ACC112 (cell line): ENCODE data around the gene POLR1E.

Experiments used
- H2AFZ ChIP-seq: fragments of 200-600 bp; sonication (generic); one replicate; pipeline ENCODE4 v1.6.0; 2017; ENCODE audit warnings: antibody characterized with exemption, low read length; ENCODE audit not compliant: unreplicated experiment
- H3K27ac ChIP-seq: fragments of 200-600 bp; sonication (generic); 2 replicates; pipeline ENCODE4 v1.5.1; 2014; ENCODE audit warnings: low read depth, mild to moderate bottlenecking, antibody characterized with exemption, low read length, moderate library complexity
- H3K27me3 ChIP-seq: fragments of 200-600 bp; sonication (generic); 2 replicates; pipeline ENCODE4 v1.6.1; 2014; ENCODE audit warnings: mild to moderate bottlenecking, antibody characterized with exemption, low read length, moderate library complexity, mixed read lengths; ENCODE audit not compliant: insufficient read depth
- H3K36me3 ChIP-seq: fragments of 200-600 bp; sonication (generic); 2 replicates; pipeline ENCODE4 v1.6.1; 2016; ENCODE audit warnings: mild to moderate bottlenecking, antibody characterized with exemption, low read length, moderate library complexity, mixed read lengths; ENCODE audit not compliant: insufficient read depth
- H3K4me1 ChIP-seq: fragments of 200-600 bp; sonication (generic); one replicate; pipeline ENCODE4 v1.6.1; 2016; ENCODE audit warnings: low read length, mixed read lengths; ENCODE audit not compliant: insufficient read depth, unreplicated experiment, control insufficient read depth
- H3K4me3 ChIP-seq: fragments of 200-600 bp; sonication (generic); 2 replicates; pipeline ENCODE4 v1.5.1; 2014; ENCODE audit warnings: mild to moderate bottlenecking, low read depth, low read length
- H3K79me2 ChIP-seq: fragments of 200-600 bp; sonication (generic); one replicate; pipeline ENCODE4 v1.6.0; 2016; ENCODE audit warnings: low read length; ENCODE audit not compliant: control insufficient read depth, unreplicated experiment, insufficient read depth

POLR1E gene

DNA sequence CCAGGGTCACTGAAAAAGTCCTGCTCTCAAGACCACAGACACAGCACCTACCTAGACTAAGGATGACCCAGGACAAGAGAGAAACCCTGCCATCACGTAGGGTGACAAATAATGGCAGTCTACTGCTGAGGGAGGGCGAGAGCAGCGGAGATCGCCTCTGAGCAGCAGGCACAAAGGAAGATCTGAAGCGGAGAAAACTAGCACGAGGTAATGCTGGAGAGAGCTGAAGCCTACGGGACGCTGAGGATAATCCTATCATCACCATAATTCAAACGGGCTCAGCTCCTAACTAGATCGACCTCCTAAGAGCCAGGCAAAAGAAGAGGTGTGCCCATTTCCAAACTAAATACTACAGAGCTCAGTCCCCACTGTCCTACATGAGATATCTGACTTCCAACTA, 49.2 kb downstream of the POLR1E start:
- Histone ChIP-seq H3K27me3 (no peaks in the 10 kb centered on the region), H2AFZ (no peak overlapping the region), H3K4me1 (no peaks in the 10 kb centered on the region), H3K4me3 (no peak overlapping the region), H3K36me3 (no peaks in the 10 kb centered on the region), H3K27ac (no peak overlapping the region), H3K79me2 (no peaks in the 10 kb centered on the region)

DNA sequence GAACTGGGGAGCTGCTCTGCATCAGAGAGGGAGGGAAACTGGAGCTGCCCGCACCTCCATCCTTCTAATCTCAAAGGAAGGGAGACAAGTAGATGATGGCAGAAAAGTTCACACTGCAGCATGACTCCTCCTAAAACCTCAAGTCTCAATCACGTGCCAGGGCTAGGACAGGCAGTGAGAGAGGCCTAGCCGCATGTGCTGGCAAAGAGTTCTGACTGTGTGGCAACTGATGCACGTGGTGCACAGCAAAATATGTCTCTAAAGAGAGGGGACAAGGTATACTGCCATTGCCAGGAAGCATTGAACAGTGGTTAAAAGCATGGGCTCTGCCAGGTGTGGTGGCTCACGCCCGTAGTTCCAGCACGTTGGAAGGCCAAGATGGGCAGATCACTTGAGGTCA, 52.4 kb downstream of the POLR1E start:
- H3K4me3 ChIP-seq = no peak overlapping the region
- no peaks in the 10 kb centered on the region for H3K4me1 ChIP-seq
- no peak overlapping the region for H2AFZ ChIP-seq
- no peak overlapping the region for H3K27ac ChIP-seq
- H3K79me2 ChIP-seq = no peaks in the 10 kb centered on the region
- no peaks in the 10 kb centered on the region for H3K27me3 ChIP-seq
- H3K36me3 ChIP-seq = no peaks in the 10 kb centered on the region

DNA sequence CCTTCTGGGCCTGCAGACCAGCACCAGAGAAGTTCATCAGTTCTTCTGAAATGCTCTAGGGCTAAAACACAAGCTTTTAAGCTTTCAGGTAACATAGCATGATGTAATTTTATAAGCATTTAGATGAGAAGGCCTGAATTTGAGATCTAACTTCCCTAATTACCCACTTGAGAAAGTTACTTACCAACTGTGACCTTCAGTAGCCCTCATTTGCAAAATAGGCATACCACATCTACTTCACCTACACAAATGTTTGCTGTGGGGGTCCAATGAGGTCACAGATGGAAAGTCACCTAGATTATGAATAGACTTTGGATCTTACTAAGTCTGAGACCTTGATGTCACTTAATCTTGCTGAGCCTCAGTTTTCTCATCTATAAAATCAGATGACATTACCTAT, 53.9 kb downstream of the POLR1E start:
- H3K4me3 ChIP-seq = no peak overlapping the region
- no peaks in the 10 kb centered on the region for H3K79me2 ChIP-seq
- H3K4me1 ChIP-seq = no peaks in the 10 kb centered on the region
- no peak overlapping the region for H2AFZ ChIP-seq
- H3K36me3 ChIP-seq = no peaks in the 10 kb centered on the region
- no peaks in the 10 kb centered on the region for H3K27me3 ChIP-seq
- no peak overlapping the region for H3K27ac ChIP-seq

DNA sequence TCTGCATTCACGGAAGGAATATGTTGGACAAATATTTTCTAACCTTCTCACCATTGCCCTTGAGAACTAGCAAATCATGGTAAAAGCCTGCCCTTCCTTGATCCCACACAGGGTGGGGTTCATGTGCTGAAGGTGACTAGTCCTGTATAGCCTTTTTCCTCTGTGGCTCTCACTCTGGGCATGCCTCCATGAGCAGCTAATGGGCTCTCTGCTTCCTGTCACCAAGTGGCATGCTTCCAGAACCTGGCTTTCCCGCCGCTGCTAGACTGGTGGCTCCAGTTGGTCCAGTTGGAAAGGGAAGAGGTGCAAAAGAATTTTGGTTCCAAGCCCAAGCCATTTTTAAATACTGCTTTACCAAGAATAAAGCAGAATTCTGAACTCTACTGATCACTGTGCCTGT, 54.9 kb downstream of the POLR1E start:
- H3K4me1 ChIP-seq = no peaks in the 10 kb centered on the region
- H3K27me3 ChIP-seq = no peaks in the 10 kb centered on the region
- H3K79me2 ChIP-seq = no peaks in the 10 kb centered on the region
- no peak overlapping the region for H3K27ac ChIP-seq
- H2AFZ ChIP-seq = no peak overlapping the region
- no peaks in the 10 kb centered on the region for H3K36me3 ChIP-seq
- no peak overlapping the region for H3K4me3 ChIP-seq

DNA sequence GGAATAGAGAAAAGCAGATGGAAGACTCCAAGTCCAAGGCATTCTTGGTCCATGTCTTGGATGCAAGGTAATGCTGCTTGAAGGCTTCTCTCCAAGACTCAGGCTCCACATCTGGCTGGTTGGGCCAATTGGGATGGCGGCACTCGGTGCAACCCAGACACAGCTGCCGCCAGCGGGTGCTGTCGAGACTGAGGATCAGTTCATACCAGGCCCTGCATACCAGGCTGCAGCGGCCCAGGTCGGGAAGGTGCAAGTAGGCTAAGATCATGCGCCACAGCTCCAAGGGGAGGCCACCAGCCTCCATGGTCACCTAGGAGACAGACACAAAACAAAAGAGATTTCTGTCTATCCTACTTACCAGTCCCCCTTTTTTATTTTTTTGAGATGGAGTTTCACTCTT, 55.7 kb downstream of the POLR1E start:
- no peaks in the 10 kb centered on the region for H3K36me3 ChIP-seq
- no peaks in the 10 kb centered on the region for H3K27me3 ChIP-seq

DNA sequence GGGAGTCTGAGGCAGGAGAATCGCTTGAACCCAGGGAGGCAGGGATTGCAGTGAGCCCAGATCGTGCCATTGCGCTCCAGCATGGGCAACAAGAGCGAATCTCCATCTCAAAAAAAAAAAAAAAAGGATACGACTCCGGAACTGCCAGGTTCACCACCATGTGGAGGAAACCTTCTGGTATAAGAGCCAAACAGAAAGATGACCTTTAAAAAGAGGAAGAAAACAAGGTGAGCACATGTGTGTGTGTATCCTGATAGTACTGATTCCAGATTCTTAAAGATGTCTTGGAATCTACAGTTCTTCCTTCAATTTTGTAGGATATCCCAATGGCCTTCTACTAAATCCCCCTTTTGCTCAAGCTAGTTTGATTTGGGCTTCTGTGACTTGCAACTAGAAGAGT, 56.7 kb downstream of the POLR1E start:
- no peaks in the 10 kb centered on the region for H3K4me1 ChIP-seq
- no peak overlapping the region for H3K27ac ChIP-seq
- no peaks in the 10 kb centered on the region for H3K27me3 ChIP-seq
- H3K79me2 ChIP-seq = no peaks in the 10 kb centered on the region
- no peak overlapping the region for H3K4me3 ChIP-seq
- H3K36me3 ChIP-seq = no peaks in the 10 kb centered on the region
- no peak overlapping the region for H2AFZ ChIP-seq

More for the DNA sequence above, 55.7 kb downstream of the POLR1E start:
- H3K79me2 ChIP-seq = no peaks in the 10 kb centered on the region
- H2AFZ ChIP-seq = no peak overlapping the region
- H3K4me1 ChIP-seq = no peaks in the 10 kb centered on the region
- H3K4me3 ChIP-seq = no peak overlapping the region
- no peak overlapping the region for H3K27ac ChIP-seq

DNA sequence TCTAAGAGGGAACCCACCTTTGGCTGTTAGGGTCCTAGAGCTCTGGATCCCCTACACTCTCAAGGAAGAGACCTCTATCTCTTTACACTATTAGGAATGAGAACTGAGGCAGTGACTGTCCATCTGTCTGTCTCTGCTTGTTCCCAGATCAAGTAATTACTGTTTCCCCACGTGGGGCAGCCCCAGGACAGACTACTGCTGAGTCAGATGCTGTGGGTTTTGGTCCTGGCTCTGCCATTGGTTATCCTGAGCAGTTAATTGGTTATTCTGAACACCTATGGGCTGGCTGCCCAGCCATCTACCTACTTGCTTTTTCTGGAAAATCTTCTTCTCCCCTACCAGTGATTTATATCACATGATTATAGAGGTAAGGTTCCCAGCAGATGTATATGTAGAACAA, 57.1 kb downstream of the POLR1E start:
- H3K36me3 ChIP-seq = no peaks in the 10 kb centered on the region
- no peak overlapping the region for H2AFZ ChIP-seq
- no peaks in the 10 kb centered on the region for H3K27me3 ChIP-seq
- H3K4me1 ChIP-seq = no peaks in the 10 kb centered on the region
- H3K79me2 ChIP-seq = no peaks in the 10 kb centered on the region
- no peak overlapping the region for H3K27ac ChIP-seq
- H3K4me3 ChIP-seq = no peak overlapping the region

DNA sequence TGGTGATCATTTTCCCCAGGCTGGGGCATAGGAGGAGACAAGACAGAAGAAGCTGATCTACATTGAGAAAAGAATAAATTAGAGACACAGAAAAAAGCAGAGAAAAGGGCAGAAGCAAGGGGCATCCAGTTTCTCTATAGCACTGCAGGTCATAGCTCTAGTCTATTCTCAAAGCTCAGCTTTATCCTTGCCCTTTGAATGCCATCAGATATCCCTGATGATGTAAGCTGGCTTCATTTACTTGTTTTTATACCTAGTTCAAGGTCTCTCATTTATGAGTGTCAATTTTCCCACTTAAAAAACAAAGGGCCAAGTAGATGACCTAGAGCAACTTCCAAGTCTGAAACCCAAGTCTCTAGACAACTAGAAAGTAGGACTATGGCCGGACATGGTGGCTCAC, 57.7 kb downstream of the POLR1E start:
- Histone ChIP-seq H3K4me1 (no peaks in the 10 kb centered on the region), H3K36me3 (no peaks in the 10 kb centered on the region), H3K4me3 (no peak overlapping the region), H3K27me3 (no peaks in the 10 kb centered on the region), H2AFZ (no peak overlapping the region), H3K79me2 (no peaks in the 10 kb centered on the region), H3K27ac (no peak overlapping the region)

DNA sequence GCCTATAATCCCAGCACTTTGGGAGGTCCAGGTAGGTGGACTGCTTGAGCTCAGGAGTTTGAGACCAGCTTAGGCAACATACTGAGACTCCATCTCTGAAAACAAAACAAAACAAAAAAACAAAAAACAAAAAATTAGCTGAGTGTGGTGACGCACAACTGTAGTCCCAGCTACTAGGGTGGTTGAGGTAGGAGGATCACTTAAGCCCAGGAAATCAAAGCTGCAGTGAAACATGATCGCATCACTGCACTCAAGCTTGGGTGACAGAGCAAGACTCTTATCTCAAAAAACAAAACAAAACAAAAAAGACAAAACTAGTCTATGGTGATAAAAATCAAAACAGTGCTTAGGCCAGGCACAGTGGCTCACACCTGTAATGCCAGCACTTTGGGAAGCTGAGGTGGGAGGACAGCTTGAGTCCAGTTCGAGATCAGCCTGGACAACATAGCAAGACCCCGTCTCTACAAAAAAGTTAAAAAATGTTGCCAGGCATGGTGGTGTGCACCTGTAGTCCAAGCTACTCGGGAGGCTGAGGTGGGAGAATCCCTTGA, 61.7 kb downstream of the POLR1E start:
- Histone ChIP-seq H3K4me3 (no peak overlapping the region), H3K27ac (no peak overlapping the region), H3K4me1 (no peaks in the 10 kb centered on the region), H3K27me3 (no peaks in the 10 kb centered on the region), H3K79me2 (no peaks in the 10 kb centered on the region), H2AFZ (no peak overlapping the region), H3K36me3 (no peaks in the 10 kb centered on the region)

DNA sequence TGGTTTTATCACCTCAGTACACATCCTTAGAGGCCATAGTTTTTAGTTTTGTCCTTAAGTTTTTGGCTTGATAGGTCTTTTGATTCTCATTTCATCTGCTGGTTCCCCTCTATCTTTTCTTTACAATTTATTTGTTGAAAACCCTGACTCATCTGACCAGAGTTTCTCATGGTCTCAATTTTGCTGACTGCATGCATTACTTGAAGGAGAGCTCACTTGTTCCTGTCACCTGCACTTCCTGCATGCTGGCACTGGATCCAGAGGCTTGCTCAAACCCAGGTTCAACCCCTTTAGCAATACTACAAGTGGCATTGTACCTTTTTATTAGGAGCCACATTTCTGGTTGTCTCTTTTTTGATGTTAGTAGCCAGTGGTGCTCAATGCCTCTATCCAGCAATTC, 63.8 kb downstream of the POLR1E start:
- H2AFZ ChIP-seq = no peak overlapping the region
- no peaks in the 10 kb centered on the region for H3K36me3 ChIP-seq
- H3K4me3 ChIP-seq = no peak overlapping the region
- no peaks in the 10 kb centered on the region for H3K27me3 ChIP-seq
- H3K79me2 ChIP-seq = no peaks in the 10 kb centered on the region
- no peak overlapping the region for H3K27ac ChIP-seq
- H3K4me1 ChIP-seq = no peaks in the 10 kb centered on the region

DNA sequence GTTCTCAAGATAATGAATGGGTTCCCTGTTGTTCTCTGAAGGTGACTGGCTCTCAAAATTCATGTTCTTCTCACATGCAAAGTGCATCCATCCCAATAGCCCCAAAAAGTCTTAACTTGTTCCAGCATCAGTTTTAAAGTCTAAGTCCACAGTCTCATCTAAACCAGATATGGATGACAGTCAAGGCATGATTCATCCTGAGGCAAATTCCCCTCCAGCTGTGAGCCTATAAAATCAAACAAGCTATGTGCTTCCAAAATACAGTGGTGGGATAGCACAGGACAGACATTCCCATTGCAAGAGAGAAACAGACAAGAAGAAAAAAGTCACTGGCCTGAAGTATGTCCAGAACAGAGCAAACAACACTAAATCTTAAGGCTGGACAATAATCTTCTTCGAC, 65.0 kb downstream of the POLR1E start:
- no peak overlapping the region for H3K27ac ChIP-seq

More for the DNA sequence above, 65.0 kb downstream of the POLR1E start:
- no peaks in the 10 kb centered on the region for H3K79me2 ChIP-seq
- no peak overlapping the region for H2AFZ ChIP-seq
- H3K4me3 ChIP-seq = no peak overlapping the region
- H3K36me3 ChIP-seq = no peaks in the 10 kb centered on the region
- no peaks in the 10 kb centered on the region for H3K4me1 ChIP-seq
- H3K27me3 ChIP-seq = no peaks in the 10 kb centered on the region
